Activated T-cell treated with anti-CD3 and anti-CD28 coated beads for 24 hours (primary cell): ENCODE data around the gene DENND1A.
"Not testable (repeated sequence)": the region's sequence is repeated elsewhere in the genome, so short reads cannot be mapped to it uniquely, and the experiment has no call there.

Experiments used
- DNase-seq: peaks from one replicate; pipeline ENCODE4 v3.0.0-alpha.2; 2020; ENCODE audit warnings: low read depth

Gene DENND1A

DNA sequence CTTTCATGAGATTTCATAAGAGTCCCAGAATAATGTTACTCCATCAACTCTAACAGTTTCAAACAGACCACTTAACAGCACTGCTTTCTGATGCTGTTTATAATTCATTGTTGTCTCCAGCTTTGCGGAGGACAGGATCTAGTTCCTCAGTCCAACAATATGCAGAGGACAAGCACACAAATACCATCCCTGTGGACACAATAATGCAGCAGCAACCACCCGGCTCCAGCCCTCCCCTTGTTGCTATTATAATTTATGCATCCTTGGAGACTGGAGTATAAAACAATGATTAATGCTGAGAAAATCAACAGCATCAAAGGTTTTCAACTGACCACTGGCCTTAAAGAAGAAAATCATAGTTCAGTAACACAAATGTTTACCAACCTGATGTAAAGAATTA, 108.3 kb downstream of the DENND1A start:
- DNase-seq, result no peak

DNA sequence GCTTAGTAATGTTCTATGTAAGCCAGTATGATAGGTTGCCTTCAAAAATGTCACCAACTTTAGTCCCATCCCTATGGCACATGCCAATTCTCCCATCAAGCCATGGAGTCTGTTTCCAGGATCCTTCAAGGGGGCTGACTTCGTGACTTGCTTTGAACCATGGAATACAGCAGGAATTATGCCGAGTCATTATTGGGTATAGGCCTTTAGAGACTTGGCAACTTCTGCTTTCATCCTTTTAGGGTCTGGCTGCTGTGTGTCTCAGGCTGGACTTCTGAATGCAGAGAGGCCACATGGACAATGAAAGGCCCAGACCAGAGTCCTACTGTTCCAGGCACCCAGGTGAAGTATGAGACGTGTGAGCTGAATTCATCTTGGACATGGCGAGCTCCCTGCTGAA, 109.8 kb downstream of the DENND1A start:
- DNase-seq, result no peak

DNA sequence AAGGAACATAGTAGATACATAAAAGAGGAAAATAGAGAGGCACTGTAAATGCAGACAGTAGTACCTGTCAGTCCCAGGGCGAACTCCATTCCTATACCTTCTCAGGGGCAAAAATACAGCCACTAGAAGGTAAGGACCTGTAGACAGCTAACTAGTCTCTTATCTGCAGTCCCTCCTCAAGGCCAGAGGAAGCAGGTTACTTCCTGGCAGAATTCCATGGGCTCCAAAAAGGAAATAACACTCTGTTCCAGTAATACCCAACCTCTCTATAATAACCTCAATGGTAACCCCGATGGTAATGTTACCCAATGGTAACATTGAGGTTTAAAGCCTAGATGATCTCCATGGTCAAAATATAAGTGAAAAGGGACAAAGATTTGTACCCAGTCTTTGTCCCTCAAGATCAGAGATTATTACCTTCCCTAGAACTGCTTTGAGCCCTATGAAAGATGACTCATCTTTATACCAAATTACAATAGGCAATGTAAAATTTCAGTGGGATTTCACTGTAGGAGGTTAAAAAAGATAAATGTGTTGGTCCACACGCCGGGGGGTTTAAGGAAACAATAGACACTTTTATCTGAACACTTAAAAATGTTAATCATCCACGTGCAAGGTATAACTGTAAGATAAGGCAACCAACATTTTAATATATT, 113.0 kb downstream of the DENND1A start:
- no peak for DNase-seq

DNA sequence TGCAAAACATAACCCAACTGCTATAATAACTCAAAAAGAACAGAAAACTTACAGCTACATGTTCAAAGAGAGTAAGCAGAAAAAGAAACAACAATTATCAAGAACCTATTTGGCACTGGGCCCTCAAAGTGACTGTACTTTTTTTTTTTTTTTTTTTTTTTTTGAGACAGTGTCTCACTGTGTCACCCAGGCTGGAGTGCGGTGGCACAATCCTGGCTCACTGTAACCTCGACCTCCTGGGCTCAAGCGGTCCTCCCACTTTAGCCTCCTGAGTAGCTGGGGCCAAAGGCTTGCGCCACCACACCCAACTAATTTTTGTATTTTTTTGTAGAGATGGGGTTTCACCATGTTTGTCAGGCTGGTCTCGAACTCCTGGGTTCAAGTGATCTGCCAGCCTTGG, 114.1 kb downstream of the DENND1A start:
- not testable (repeated sequence) for DNase-seq

DNA sequence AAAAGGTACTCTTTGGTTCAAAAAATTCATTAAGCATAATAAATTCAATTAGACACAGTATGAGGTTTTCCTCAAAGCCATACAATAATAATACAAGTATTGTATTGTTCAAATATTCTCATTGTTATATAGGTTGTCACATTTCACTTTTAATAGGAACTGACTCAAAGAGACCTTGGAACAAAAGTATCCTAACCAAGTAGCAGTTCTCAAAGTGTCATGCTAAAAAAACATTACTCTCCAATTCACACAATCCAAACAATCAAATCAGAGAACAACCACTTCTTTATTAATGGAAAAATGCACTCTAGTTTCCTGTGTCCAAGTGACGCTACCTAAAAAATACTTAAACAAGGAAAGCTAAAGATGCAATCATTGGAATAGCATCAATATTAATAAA, 115.4 kb downstream of the DENND1A start:
- no peak for DNase-seq

DNA sequence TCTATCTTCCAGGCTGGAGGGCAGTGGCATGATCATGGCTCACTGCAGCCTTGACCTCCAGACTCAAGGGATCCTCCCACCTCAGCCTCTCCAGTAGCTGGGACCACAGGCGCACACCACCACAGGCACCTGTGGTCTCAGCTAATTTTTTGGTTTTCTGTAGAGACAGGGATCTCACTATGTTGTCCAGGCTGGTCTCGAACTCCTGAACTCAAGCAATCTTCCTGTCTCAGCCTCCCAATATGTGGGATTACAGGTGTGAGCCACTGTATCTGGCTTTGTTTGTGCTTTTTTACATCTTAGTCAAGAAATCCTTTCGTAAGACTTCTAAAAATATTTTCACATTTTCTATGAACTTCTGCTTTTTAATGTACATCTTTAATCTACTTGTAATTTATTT, 116.9 kb downstream of the DENND1A start:
- no peak for DNase-seq

DNA sequence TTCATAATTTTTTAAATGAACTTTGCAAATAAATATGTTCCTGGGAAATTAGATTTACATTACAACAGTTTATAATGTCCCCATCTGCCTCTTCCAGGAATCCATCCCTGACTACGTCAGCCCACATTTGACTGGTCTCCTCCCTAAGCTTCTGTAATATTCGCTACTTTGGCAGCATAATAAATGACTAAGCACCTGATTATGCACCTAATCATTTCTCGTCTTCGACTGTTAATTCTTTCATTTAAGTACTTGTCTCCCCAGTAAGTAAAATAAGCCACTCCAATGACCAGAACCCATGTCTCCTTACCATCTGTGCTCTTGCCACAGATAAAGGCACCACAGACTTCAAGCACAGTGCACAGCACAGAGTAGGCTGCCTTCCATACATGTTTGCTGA, 122.7 kb downstream of the DENND1A start:
- DNase-seq, result no peak

DNA sequence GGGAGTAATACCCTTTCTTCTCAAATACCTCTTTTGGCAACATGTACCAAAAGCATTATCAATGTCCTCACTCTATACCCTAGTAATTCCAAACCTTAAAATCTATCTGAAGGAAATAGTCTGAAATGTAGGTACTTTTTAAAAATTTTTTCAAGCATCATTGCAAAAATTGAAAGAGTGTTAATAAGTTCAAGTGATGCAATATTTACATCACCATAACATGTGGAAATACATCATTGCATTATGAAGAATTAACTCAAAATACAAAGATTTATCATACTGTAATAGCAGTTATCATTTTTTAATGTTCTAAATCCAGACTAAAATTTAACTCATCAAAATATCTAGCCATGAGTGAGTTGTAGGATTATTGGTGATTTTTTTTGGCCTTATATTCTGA, 123.1 kb downstream of the DENND1A start:
- DNase-seq, result no peak

DNA sequence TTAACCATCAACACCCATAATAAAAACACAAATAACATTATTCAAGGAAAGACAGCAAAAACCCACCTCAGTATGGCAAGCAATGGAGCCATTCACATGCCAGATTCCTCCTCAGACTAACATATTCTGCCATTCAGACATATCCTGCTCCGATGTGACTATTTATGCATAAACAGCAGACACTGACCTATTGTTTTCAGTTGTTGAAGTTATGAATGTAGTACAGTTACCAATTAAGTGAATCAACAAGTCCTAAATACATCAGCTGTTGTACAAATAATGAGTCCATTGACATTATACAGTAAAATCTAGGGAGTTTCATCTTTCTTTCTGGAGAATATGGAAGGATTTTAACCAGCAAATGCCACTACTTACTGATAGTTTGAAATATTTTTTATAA, 131.7 kb downstream of the DENND1A start:
- no peak for DNase-seq

DNA sequence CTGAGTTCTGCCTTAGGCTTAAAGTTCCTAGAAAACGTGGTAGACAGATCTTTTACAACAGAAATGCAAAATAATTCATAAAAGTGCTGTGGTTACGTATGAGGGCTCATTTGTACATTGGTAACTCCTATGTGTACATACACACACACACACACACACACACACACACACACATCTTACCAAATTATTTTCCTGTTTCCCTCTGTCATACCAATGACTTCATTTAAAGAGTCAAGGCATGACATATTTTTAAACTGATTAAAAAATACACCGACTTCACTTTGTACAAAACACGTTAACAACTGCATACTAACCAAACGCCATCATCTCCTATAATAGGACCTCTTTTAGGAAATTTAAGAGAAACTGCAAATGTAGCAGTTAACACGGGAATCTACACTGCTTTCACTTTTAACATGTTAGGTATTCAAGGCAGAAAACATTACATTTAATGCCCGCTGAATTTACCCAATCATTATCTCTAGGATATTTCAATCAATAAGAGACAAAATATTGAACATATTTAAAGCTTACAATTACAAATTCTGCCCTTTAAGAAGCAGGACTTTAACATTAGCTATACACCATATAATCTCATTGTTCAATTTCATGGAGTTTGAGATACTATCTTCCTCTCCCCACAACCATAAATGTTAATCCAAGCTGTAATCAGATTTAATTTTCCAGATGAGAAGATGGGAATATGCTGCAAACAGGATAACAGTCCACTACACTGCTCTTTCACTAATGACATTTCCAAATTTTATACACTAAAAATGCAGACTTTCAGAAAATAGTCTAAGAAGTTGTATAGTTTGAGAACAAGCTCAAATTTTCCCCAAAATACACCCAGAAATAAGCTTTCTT, 133.1 kb downstream of the DENND1A start:
- no peak for DNase-seq

DNA sequence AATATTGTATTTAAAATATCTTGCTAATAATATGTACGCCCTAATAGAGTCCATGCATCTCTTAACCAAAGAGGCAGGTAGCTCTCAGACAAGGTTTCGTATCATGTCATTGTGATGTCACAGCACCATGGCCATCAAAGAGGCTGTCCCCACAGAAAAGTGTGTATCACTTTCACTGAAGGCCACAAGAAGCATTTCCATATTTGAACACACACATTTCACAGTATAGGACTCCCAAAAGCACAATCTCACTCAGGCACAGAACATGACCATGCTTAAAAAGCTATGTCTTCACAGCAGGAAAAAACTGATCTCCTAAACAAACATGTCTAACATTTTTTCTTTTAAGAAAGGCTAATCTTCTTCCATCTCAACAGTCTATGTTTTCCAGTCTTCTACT, 133.8 kb downstream of the DENND1A start:
- no peak for DNase-seq

DNA sequence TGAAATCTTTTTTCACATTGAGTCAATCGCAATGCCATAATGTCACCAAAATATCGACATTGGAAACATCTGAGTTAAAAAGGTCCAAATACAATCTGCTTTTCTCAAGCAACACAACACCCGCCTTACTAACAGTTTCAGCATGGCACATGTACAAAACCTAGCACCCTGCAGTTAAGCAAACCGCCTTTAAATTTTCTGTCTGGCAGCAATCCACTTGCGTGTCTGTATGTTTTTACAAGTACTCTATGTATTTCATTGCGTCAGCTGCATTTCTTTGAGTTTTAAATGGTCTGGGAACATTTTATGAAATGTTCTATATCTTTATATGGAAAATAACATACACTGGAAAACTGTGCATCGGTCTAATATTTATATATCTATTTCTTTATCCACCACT, 134.6 kb downstream of the DENND1A start:
- no peak for DNase-seq

DNA sequence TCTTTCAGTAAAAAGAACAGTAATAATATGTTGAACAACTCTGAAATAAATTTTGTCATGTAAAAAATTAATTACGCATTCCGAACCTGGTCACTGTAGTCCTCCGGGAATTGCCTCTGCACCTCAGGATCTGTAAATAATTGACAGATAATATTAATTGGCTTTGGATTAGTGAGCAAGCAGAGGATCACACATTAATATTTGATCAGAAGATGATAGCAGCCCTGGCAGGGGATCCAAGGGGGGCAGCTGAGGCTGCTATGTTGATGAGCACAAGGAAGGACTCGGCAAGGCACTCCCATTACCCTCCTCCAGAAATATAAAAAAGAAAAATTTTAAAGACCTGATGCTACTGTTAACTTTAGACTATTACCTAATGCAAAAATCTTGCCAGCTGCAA, 137.4 kb downstream of the DENND1A start:
- no peak for DNase-seq

DNA sequence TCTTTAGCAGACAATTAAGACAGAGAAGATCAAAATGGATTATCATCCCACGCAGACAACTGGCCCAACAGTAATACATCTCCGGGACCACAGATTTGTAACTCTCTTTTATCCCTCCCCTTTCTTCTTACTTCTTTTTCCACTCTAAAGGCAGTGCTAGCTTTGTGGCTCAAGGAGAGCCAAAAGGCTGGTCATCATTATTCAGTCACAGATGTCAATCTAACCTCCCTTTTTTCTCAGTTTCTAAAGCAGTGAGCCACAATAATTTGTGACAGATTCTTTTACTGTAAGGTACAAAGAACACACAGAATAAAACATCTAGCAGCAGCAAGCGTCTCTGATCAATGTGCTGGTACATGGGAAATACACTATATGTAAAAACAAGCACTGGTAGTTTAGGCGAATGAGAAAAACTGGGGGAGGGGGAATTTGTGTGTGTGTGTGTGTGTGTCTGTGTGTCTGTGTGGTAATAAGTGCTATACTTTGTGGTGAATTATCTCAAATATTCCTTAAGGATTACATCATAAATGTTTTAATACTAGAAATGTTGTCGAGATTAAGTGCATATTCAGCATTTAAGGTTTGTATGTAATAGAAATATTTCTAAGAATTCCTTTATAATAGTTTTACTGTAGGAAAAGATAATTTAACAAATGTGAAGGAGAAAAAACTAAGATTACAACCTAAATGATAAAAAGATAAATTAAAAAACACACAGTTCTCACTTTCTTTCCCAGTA, 140.2 kb downstream of the DENND1A start:
- DNase-seq, result no peak

DNA sequence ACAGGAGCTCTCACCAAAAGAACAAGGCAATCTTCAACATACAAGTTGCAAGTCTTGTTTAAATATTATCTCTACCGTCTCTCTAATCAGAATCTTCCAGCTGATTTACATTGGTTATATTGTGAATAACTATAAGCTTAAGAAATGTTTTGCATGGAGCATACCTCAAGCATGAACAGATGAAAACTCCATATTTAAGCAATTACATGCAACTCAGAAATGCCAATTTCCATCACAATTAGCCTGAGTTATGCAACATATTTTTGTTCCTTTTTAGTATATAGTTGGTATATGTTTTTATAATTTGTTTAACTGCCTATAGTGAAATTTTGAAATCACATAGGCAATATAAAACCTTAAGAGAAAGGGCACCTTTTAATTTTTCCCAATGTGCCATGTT, 142.5 kb downstream of the DENND1A start:
- no peak for DNase-seq

DNA sequence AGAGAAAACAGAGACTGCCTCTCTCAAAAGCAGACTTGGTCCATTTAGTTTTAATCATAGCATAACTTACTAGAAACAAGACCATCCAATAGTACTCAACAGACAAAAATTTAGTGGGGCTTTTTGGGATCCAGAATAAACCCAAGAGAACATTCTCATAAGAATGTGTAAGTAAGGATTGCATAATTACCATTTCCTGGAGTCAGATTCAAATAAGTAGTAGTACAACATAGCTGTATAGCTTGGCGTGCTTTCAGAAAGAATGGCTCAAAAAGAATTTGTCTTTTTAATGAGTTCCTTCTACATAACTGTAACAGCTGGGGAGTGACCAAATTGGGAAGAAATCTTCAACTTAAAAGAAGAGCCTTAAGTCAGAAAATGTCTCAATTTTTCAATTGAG, 145.4 kb downstream of the DENND1A start:
- no peak for DNase-seq

DNA sequence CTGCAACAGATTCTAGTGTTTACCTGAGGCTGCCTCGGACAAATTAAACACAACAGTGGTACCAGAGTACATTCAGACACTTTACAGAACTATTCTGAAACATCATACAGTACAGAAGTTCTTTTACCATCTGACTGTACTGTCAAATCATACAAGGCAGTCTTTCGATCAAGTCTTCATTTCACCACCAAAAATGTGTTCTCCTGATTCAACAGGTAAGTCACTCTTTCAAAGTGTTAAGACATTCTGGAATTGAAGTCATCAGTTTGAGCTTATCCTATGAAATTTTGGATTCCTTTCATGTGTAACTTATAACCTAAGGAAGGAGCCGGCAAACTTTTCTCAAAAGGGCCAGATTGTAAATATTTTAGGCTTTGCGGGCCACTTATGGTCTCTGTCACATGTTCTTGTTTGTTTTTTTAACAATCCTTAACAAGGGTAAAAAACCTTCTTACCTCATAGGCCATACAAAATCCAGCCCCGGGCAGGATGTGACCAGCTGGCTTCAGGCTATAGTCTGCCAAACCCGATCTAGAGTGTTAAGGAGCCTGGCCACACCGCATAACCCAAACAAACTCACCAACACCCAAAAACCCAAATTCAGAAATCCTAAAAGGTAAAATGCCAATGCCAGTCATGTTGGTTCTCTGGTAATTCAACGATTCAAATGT, 151.6 kb downstream of the DENND1A start:
- DNase-seq, result no peak

DNA sequence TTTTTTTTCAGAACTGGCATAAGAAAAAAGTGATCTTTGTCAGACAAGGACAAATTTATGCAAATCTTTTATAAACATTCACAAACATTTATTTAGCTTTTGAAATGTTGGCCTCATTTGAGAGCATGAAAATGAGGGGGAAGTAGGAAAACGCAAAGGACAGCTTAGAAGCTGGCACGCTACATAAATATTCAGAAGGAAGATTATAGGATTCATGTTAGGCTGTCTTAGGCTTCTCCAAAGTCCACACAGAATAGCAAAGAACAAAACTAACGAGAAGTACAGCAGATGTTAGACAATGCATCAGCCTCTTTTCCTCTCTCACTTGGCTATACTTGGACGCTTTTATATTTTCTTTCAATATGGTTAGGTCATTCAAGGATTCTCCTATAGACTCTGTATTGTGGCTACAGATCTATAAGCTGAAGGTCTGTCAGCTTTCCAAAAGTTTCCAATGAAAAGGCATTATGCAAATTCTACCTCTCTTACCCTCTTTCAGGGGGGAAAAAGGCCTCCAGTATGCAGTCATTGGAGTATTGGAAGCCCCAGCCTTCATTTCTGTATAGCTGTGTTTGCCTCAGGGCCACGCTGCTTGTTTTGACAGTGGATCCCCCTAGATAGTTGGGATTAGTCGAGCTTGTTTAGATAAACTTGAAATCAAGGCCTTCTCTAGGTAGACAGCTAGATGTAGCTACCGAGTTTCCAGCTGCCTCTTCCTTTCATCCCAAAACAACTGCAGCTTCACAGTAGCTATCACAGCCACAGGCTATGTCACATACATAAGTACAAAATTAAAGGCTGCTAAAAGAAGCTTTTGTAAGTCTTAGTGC, 153.0 kb downstream of the DENND1A start:
- no peak for DNase-seq

DNA sequence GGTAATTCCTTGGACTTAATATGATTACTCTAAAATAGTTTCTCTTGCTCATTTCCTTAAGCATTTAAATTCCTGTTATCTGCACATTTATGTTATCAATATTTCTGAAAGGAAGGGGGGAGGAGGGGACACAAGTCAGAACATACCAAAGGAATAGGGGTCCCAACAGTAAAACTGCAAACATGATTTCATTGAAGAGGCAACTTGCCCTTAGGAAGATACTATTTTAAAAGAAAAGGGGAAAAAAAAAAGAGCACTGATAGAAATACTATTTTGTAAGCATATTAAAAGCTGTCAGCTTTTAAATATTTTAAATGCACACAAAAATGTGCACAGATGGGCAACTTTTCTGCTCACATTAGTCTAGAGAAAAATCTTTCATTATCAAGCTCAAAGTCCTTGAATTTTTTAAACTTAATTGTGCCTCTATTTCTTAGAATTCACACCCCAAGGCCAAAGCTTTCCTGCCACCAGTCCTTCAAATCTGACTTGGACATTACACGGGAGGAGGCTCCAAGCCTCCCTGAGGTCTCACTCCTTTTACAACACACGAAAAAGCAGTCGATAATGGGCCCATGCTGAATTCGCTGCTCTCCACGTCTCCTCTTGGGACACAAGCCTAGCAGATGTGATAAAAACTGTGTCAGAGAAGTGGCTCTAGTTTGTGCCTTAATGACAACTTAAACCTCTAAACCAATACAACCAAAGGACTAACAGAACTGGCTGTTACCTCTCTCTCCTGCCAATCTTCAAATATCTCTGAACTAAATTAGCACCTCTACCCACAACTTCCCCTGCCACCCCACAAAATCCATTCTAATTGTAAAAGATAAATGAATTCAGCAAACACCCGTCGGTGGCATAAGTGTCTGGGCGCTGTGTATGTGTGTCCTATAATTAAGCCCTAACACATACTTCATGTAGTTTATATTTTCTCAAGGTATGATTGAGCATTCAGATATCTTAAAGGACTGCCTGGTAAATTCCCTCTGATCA, 154.3 kb downstream of the DENND1A start:
- DNase-seq, result no peak

DNA sequence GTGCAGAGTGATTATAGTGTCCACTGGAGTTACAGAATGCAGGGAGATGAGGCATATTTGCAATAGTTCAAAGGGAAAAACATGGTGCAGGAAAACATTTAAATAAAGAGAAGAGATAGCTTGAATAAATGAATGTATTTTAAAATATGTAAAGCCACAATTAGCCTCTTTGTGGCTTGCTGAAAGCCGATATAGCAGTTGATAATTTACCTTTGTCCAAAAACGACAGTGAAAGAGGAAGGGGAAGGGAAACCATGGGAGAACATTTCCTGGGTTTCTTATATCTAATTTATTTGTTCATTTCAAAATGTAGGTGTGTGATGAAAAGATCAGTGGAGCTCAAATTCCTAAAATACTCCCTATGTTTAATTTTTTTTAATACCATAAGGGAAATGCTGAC, 156.1 kb downstream of the DENND1A start:
- DNase-seq, result no peak
